AG20443 (cell line): ENCODE measurements around the gene CENPU.
A peak's percentile ranks its signal among the peaks of the same experiment; 100 is the strongest.
"Not testable (repeated sequence)": the region's sequence is repeated elsewhere in the genome, so short reads cannot be mapped to it uniquely, and the experiment has no call there.

ENCODE experiments used
- DNase-seq: peaks from one replicate; pipeline ENCODE4 v3.0.0; 2012; ENCODE audit warnings: low spot score, mixed read lengths

The CENPU gene, protein sequence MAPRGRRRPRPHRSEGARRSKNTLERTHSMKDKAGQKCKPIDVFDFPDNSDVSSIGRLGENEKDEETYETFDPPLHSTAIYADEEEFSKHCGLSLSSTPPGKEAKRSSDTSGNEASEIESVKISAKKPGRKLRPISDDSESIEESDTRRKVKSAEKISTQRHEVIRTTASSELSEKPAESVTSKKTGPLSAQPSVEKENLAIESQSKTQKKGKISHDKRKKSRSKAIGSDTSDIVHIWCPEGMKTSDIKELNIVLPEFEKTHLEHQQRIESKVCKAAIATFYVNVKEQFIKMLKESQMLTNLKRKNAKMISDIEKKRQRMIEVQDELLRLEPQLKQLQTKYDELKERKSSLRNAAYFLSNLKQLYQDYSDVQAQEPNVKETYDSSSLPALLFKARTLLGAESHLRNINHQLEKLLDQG

DNA sequence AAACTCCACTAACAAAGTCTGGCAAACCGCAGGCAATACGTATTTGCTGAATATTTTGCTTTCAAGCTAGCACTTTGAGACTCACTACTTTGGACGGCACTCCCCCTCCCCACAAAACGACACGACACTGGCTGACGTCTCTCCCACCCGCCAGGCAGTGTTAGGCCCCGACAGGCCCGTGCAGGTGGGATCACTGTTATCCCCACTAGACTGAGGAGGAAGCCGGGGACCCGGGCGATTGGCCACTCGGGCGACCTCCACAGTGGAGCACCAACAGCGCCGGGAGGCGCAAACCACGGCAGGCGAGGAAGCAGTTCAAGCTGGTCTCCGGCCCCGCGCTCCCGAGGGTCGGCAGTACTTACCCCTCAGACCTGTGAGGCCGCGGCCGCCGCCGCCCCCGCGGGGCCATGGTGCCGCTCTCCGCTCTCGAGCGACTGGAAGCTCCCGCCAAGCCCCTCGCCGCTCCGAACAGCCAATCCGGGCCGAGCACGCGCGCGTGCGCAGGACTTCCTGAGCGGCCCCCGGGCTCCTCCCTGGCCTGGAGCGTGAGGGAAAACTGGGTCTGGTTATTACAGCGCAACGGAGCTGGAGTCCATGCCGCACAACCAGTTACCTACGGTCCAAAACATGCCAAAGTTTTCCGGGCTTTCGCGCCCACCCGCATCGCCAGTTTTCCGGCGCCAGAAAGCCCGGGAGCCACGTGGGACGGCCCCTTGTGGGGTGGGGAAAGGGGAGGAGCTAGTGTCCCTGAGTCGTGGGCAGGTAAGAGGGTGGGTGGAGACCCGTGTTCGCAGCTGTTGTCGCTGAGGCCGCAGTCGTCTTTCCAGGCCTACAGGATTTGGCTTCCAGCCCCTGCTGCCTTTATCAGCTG, at the start of gene CENPU:
CENPU (minus strand) TSS at position 443 of the 871 bp plus-strand sequence; CDS start at position 409, 34 bp downstream.
- DNase-seq: peak; percentile 100

DNA sequence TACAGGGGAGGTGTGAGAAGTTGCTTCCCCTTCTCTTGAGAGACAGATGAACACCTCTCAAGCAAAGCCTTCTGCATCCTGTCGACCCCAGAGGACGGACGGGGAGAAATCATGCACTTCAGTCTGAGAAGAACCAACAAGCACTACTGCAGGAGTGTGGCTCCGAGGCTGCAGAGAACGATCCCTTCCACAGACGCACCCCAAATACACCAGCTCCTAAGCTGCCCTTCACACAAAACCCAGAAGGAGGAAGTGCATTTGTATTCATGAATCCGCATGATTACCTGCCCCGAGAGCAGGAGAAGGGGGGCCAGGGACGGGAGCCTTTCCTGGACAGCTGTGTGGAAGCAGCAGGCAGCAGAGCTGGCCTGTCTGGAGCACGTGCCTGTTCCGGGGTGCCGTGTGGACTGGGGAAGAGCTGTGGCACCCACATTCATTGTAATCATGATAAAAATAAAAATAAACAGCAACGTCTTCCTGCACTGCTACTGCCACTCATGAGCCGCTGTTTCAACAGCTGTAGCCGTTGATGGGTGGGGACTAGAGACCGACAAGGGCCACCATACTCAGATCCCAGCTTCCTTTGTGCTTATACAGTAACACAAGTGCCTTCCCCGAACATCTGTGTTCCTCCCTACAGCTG, 49.0 kb upstream of the CENPU start:
- DNase-seq: no peak

DNA sequence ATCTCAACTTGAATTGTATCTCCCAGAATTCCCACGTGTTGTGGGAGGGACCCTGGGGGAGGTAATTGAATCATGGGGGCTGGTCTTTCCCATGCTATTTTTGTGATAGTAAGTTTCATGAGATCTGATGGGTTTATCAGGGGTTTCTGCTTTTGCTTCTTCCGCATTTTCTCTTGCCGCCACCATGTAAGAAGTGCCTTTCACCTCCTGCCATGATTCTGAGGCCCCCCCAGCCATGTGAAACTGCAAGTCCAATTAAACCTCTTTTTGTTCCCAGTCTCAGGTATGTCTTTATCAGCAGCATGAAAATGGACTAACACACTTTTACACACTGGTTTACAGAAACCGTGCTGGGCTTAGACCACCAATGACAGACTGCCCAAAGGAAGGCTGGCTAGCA, 45.3 kb upstream of the CENPU start:
- not testable (repeated sequence) for DNase-seq

DNA sequence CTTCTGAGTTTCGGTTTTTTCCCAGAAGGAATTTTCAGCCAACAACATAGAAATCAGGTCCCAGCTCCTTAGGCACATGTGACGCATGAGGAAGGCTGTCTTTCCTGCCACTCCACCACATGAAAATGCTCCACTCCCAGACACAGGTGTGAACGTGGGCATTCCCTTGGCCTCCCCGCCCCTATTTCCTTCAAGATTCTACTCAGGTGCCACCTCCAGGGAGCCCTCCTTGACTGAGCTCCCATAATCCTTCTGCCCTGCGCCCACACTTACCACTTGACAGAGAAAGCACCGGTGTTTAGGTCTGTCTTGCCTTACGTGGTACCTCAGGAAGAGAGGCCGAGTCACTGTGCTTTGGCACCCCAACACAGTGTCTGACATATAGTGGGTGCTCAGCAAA, 44.4 kb upstream of the CENPU start:
- no peak for DNase-seq

DNA sequence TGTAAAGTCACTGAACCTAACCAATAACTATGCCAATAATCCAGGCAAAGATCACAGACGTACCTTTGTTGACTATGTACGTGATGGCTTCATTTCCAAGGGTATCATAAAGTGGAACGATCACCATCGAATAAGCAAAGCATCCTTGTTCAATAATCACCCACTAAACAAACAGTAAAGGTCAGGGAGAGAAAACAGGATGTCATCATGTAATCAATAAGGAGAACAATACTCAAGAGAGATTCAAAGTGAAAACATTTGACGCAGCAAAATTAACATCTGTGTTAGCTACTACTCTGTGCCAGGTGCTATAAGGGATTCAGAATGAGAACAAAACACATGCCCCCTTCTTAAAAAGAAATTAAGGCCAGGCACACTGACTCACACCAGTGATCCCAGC, 42.9 kb upstream of the CENPU start:
- DNase-seq: no peak

DNA sequence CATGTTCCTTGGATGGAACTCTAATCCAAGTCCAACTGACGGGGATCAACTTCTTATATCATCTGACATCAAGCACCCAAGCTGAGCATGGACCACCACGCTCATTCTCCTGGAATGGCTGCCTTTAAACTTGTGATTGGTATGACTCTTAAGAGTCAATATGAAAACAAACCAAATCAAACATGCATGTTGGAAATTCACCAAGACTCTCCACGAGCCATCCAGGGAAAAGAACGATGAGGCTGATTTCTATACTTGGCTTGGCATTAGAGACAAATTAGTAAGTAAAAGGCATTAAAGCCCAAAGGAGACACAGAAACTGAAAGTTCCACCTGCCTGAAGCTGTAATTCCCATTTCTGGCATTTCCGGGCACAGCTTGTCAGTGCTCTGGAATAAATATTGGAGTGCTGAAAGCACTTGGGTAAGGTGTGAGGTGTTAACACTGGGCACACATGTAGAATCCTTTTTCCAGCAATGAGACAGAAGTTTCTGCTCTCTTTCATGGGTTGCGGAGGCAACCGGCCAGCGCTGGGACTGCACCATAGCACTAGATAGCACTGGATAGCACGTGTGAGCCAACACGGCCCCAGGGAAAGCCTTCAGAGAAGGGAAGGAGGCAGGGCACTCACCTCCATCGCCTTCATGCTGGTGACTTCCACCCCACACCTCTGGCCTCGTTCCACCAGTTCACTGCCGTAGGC, 42.1 kb upstream of the CENPU start:
- no peak for DNase-seq

DNA sequence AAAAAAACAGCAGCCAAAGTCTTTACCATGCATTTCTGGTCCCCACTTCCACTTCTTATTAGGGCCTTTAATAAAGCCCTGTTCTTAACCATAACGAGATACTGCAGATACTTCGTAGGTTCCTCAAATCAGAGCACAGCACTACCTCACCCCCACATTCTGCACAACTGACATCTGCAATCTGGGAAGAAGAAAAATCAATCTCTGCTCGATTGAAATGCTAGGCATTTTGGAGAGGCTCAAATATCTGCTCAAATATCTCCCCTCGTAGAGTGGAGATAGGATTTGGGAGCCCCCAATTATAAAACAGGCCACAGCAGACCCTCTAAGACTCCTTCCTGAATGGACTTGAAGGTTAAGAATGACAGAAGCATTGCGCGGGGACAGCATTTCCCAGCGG, 40.3 kb upstream of the CENPU start:
- DNase-seq: no peak

DNA sequence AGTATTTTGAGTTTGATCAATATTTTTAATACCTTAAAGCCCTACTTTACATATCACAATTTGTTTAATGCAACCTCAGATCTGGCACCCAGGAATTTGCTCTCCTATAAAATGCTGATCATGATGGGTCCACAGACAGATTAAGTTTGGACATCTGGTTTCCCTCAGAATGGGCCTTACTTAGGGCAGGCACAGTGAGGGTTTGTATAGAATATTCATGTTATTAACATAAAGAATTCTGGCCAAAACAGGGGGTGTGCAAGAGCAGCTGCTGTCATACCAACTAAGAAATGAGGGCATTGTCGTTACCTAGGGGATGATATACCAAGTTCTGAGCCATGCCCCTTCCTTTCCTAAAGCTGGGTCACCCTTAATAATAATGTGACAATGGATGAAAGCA, 37.5 kb upstream of the CENPU start:
- no peak for DNase-seq

DNA sequence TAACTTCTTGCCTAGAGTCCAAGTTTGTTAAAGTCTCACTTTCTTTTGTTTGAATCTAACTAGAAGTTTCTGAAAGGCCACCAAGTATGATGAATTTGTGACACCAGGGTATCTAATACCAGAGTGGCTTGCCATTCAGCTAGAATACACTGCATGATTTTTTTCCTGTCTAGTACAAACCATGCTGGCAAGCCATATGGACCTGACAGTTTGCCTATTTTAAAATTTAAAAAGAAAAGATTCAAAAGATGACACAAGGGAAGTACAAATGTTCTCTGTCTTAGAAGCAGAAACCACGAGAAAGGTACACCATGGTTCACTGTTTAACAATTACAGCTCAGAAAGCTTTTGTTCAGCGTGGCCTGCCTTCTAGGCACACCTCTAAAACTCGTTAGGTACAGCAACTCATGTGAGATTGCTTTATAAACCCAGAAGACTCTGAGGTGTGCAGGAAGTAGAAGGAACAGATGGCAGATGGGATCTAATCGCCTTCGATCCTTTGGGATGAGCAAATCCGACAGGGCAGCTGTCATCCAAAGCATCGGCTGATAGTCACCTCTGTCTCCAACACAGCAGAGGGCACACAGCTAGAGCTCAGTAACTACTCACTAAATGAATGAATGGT, 35.4 kb upstream of the CENPU start:
- DNase-seq: no peak

DNA sequence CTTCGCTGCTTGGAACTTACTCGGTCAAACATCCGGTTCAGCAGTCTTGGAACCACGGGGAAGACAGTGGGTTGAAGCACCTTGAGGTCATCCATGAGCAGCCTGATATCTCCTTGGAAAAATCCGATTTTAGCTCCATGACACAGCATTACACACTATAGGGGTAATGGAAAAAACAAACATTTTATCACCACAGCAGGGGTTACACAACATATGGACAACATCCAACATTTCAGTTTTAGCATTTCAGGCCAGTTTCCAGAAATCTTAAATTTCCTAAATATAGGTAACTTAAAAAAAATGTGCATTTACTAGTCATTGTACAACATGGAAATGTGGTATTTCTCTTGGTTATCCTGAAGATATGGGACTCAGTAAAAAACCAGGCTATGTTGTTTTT, 34.4 kb upstream of the CENPU start:
- no peak for DNase-seq

DNA sequence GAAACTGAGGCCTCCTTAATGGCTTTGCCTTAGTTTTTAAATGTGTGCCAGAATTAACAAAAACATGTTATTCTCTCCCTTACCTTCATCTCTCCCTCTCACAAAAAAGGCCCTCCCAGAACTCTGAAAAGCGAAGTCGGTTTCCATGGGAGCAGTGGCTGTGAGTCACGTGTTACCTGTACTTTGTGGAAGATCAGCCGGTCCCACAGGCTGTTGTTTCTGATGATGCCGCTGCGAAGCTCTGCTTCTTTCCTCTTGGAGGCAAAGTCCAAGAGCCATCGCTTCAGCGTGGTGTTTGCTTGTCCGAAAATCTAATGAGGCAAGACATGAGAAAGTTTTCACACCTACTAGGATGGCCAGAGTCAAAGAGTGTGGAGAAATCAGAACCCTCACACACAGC, 32.5 kb upstream of the CENPU start:
- no peak for DNase-seq

DNA sequence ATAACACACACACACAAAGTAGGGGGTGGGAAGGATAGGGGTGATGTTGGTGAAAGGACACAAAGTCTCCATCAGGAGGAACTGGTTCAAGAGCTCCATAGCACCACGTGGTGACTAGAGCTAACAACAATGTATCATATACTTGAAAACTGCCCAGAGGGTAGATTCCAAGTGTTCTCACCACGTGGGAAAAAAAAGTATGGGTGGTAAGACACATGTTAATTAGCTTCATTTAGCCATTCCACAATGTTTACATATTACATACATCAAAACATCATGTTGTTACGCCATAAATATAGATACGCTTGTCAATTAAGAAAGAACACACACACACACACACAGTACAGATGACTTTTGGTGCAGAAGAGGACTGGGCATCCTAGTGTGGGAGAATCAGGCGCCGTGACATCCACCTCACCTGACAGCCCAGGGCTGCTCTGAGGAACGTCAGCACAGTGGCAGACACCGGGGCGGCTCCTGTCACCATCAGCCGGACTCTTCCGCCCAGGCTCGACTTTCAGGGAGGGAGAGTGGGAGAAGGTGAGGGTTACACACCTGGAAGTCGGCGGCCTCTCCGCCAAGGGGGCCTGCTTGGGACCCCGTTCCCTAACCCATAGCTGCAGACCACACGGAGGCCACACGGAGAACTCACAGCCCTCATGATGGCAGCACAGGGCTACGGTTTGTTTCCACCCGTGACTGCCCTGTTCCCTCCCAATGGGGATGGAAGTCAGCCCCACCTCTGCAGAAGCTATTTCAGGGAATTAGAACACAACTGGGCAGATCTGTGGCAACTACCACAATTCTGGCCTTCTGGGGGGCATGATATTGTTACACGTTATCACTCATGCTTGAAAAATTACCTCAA, 31.8 kb upstream of the CENPU start:
- no peak for DNase-seq

DNA sequence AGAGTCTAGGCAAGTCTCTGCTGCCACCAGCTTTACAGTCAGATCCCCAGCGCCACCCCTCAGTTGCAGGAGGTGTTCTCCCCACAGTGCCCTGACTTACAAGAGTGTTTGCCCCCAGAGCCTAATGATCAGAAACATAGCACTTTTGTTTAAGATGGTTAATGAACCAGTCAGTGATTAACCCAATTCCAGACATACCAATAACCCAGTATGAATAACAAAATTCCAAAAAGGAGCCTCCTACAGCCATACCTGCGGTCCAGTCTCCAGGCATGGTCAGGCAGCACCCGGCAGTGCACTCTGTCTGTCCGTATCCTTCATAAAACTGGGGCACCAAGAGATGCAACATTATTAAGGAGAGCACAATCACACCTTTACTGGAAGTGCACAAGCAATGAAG, 30.7 kb upstream of the CENPU start:
- no peak for DNase-seq

DNA sequence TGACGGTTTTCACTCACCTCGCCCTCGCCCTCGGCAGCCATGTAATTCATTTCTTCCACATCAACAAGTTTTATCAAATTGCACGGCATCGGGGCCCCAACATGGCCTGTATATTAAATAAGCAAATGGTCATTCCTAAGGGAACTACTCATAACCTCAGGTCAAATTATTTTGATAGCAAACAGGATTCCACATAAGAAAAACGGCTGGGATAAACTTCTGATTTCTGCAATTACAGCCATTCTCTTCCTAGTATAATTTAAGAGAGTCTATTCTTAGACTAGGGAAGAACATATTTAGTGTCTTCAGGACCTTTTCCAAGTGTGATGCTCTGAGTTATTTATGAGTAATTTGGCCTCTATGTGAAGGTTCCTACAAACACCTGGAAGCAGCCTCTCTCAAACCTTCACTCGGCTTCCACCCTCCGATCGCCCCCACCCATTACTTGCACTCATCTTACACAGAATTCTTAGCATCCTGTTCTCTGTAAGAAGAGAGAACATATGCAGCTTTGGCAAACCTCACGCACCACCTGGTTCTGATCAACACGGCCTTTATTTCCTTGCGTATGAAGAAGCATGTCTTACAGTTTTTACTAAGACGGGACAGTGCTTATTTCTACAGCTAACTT, 29.4 kb upstream of the CENPU start:
- DNase-seq: peak; percentile 25

DNA sequence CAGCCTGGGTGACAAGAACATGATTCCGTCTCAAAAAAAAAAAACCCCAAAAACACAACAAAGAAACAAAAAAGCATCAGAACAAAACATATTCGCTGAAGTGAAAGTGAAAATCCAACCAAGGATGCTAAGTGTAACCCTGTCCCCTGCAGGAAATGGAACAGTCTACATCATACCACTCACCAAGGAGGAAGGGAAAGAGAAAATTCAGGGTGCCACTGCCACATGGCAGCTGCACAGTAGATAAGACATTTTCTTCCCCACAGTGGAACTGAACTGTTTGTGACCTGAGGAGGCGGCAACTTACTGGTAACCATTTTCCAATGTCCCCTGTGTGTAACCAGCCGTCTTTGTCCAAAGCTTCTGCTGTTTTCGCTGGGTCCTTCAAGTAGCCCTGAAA, 28.2 kb upstream of the CENPU start:
- DNase-seq: no peak

DNA sequence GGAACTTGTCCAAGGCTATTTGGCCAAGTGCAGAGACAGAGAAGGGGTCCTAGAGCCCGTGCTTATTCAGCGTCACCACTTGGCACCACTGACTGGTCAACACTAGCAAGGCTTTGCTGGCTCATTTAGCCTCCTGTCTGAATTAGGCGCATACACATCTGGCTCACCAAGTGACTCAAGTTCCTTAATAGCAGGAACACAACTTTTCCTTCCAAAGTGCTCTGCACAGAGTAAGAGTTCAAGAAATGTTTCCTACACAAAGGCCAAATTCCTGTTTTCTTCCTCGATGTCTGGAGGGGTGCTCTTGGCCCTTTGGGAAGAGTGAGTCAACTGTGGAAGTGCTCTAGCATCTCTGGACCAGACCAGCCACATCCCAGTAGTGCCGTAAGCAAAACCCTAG, 26.8 kb upstream of the CENPU start:
- no peak for DNase-seq

DNA sequence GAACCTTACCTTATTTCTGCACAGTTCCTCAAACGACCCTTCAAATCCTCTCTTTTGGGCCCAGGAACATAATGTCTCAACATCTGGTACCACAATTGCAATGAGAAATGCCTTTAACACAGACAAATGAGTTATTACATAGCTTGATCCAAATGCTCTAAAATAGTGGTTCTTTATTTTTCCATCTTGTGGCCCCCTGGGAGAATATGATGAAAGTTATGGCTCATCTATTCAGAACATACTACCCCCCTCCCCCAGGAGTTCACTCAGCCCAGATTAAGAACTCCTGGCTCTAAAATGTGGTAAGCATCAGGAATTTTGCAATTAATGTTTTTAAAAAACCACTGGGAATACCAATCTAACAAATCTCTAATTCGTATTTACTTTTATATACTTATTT, 23.9 kb upstream of the CENPU start:
- peak; percentile 29 for DNase-seq

DNA sequence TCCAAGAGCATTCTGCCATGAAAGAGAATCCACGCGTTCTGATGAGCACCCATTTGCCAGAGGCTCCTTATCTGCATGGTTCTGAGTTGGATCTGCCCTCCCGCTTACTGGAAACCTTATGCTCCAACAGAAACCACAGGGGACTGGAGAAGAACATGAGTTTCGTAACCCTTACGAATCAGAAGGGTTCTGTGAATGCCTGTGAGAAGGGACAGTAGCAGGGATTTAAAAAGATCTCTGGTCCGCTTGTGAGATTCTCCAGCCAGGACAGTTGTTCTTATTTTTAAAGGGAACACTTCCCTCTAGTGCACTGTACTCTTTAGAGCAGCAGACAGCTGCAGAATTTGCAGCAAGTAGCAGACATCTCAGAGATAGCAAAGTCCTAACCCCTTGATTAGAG, 22.5 kb upstream of the CENPU start:
- DNase-seq: peak; percentile 24

DNA sequence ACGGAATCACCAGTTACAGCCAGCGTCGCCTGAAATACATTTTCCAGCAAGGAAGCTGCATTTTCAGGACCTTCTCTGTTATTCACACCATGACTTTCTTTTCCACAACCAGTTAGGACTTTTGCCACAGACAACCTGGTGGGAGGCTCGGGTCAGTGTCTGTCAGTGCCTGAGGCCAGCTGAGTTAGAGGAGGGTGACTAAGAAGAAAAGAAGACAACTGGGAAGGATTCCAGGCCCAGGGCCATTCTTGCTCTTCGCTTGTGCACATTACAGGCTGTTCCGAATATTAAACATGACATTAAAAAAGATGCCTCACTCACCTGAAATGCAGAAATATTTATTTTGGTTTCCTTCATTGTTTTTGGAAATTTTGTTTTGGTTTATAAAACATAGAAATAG, 21.4 kb upstream of the CENPU start:
- DNase-seq: peak; percentile 80
